SK-N-SH (cell line): ENCODE data around the gene NHLRC2. TPM values are rescaled to one million over a fixed set of nuclear protein-coding genes. Genes with fewer than 3 reads are reported as not detected.

Source experiments
- CTCF ChIA-PET: fragments of 300-600, 350-600 bp; formaldehyde crosslinking; extraction: SDS; loops from one replicate; lab custom pipeline; 2021; lab: Yijun Ruan, JAX
- POLR2A ChIA-PET: fragments of 350-600 bp; sonication (Branson Sonifier 250); formaldehyde crosslinking; extraction: SDS; loops from one replicate; lab custom pipeline; 2020; ENCODE audit warnings: antibody characterized with exemption, inconsistent platforms; lab: Yijun Ruan, JAX
- DNase-seq: peaks from one replicate; pipeline ENCODE4 v3.0.0; 2012
- H2AFZ ChIP-seq: fragments of 200-600 bp; sonication (generic); 2 replicates; pipeline ENCODE4 v1.8.1; 2016; ENCODE audit warnings: antibody characterized with exemption, mild to moderate bottlenecking, low read depth
- H3F3A ChIP-seq: fragments of 200-600 bp; sonication (generic); replicated peaks from 2 replicates; pipeline ENCODE3; 2016; ENCODE audit warnings: antibody characterized with exemption, mild to moderate bottlenecking; ENCODE audit not compliant: insufficient read depth
- H3K27ac ChIP-seq, 2 experiments: fragments of 200-500 bp in 1 of 2; fragments of 200-600 bp in 1 of 2; sonication (Bioruptor generic) in 1 of 2; sonication (generic), shearing (Covaris generic) in 1 of 2; 2 replicates each; pipeline versions ENCODE4 v1.5.1 to v1.6.1; 2014 to 2016; ENCODE audit warnings: low read depth in 2 of 2, inconsistent platforms in 1 of 2, low read length in 1 of 2, mild to moderate bottlenecking in 1 of 2, mixed read lengths in 1 of 2
- H3K27me3 ChIP-seq: fragments of 200-600 bp; sonication (generic), shearing (Covaris generic); 2 replicates; pipeline ENCODE4 v1.6.1; 2016; ENCODE audit warnings: mixed run types; ENCODE audit not compliant: insufficient read depth
- H3K36me3 ChIP-seq, 2 experiments: fragments of 200-500 bp in 1 of 2; fragments of 200-600 bp in 1 of 2; sonication (Bioruptor generic) in 1 of 2; sonication (generic) in 1 of 2; replicated peaks in 1 of 2; 2 replicates each; pipeline versions ENCODE3 to v1.5.1; 2014 to 2016; ENCODE audit warnings: low read length in 1 of 2, mild to moderate bottlenecking in 1 of 2; ENCODE audit not compliant: insufficient read depth in 2 of 2, control insufficient read depth in 1 of 2
- H3K4me1 ChIP-seq, 2 experiments: fragments of 200-500 bp in 1 of 2; fragments of 200-600 bp in 1 of 2; sonication (Bioruptor generic) in 1 of 2; sonication (generic), shearing (Covaris generic) in 1 of 2; 2 replicates each; pipeline versions ENCODE4 v1.5.1 to v1.6.1; 2014 to 2016; ENCODE audit warnings: low read depth in 1 of 2, low read length in 1 of 2, mixed run types in 1 of 2; ENCODE audit not compliant: insufficient read depth in 2 of 2, control insufficient read depth in 1 of 2
- H3K4me2 ChIP-seq: fragments of 200-600 bp; sonication (generic), shearing (Covaris generic); 2 replicates; pipeline ENCODE4 v1.6.1; 2017; ENCODE audit warnings: mixed run types
- H3K4me3 ChIP-seq, 2 experiments: fragments of 200-500 bp in 1 of 2; fragments of 200-600 bp in 1 of 2; sonication (Bioruptor generic) in 1 of 2; sonication (generic), shearing (Covaris generic) in 1 of 2; 2 replicates each; pipeline versions ENCODE4 v1.5.1 to v1.8.1; 2014 to 2016; ENCODE audit warnings: low read depth in 2 of 2, inconsistent platforms in 1 of 2, low read length in 1 of 2, mild to moderate bottlenecking in 1 of 2, mixed read lengths in 1 of 2, moderate library complexity in 1 of 2
- H3K79me2 ChIP-seq: fragments of 200-600 bp; sonication (generic); 2 replicates; pipeline ENCODE4 v1.8.1; 2017; ENCODE audit warnings: mild to moderate bottlenecking; ENCODE audit not compliant: insufficient read depth
- H3K9ac ChIP-seq: fragments of 200-600 bp; sonication (generic); 2 replicates; pipeline ENCODE4 v1.6.1; 2017; ENCODE audit warnings: mixed run types
- H3K9me2 ChIP-seq: fragments of 200-600 bp; sonication (generic); 2 replicates; pipeline ENCODE4 v1.6.1; 2017; ENCODE audit warnings: mixed run types
- H3K9me3 ChIP-seq: fragments of 200-600 bp; sonication (generic); 2 replicates; pipeline ENCODE4 v1.6.1; 2017; ENCODE audit warnings: mixed run types, mild to moderate bottlenecking, moderate library complexity
- H4K20me1 ChIP-seq: fragments of 200-600 bp; sonication (generic); 2 replicates; pipeline ENCODE4 v1.6.1; 2017; ENCODE audit warnings: mild to moderate bottlenecking, mixed run types; ENCODE audit not compliant: insufficient read depth
- CTCF ChIP-seq: fragments of 200-600 bp; sonication (generic); IDR thresholded peaks from 2 replicates; pipeline ENCODE4 v1.6.1; 2017; ENCODE audit warnings: antibody characterized with exemption, mild to moderate bottlenecking, moderate library complexity
- ELF1 ChIP-seq: IDR thresholded peaks from 2 replicates; pipeline ENCODE4 v1.4.0; 2012
- EP300 ChIP-seq, 2 experiments: IDR thresholded peaks; 2 replicates each; pipeline versions ENCODE4 v1.4.0 to v1.6.1; 2012; ENCODE audit warnings: borderline replicate concordance in 1 of 2, low read depth in 1 of 2, low read length in 1 of 2
- FOXJ3 ChIP-seq: sonication (generic); formaldehyde crosslinking; IDR thresholded peaks from 2 replicates; pipeline ENCODE4 v1.5.1; 2020; ENCODE audit warnings: mild to moderate bottlenecking, missing genetic modification reagents
- FOXM1 ChIP-seq: IDR thresholded peaks from 2 replicates; pipeline ENCODE4 v1.4.0; 2012; ENCODE audit warnings: low read depth, mild to moderate bottlenecking
- GATA2 ChIP-seq: sonication (generic); formaldehyde crosslinking; IDR thresholded peaks from 2 replicates; pipeline ENCODE4 v1.5.0; 2020; ENCODE audit warnings: mild to moderate bottlenecking, missing genetic modification reagents
- MEF2A ChIP-seq: IDR thresholded peaks from 2 replicates; pipeline ENCODE4 v1.4.0; 2012; ENCODE audit warnings: low read depth, borderline replicate concordance
- MXI1 ChIP-seq: IDR thresholded peaks from 2 replicates; pipeline ENCODE4 v1.6.1; 2012; ENCODE audit warnings: mild to moderate bottlenecking, low read depth, low read length, improper control_type of control experiment
- NFIC ChIP-seq: IDR thresholded peaks from 2 replicates; pipeline ENCODE4 v1.4.0; 2012; ENCODE audit warnings: borderline replicate concordance
- POLR2AphosphoS5 ChIP-seq: IDR thresholded peaks from 2 replicates; pipeline ENCODE4 v1.6.1; 2012; ENCODE audit warnings: low read depth, low read length
- RAD21 ChIP-seq: IDR thresholded peaks from 2 replicates; pipeline ENCODE4 v1.6.1; 2012; ENCODE audit warnings: mild to moderate bottlenecking, low read length
- RCOR1 ChIP-seq: fragments of 150-350 bp; IDR thresholded peaks from 2 replicates; pipeline ENCODE4 v1.6.1; 2017; ENCODE audit warnings: antibody characterized with exemption, low read length
- REST ChIP-seq: IDR thresholded peaks from 2 replicates; pipeline ENCODE4 v1.6.1; 2012; ENCODE audit warnings: mild to moderate bottlenecking, low read depth, low read length, moderate library complexity
- RFX5 ChIP-seq: IDR thresholded peaks from 2 replicates; pipeline ENCODE4 v1.6.1; 2012; ENCODE audit warnings: mild to moderate bottlenecking, improper control_type of control experiment, low read length
- RXRA ChIP-seq: IDR thresholded peaks from 2 replicates; pipeline ENCODE4 v1.4.0; 2012; ENCODE audit warnings: low read depth, mild to moderate bottlenecking, borderline replicate concordance
- SMC3 ChIP-seq: IDR thresholded peaks from 2 replicates; pipeline ENCODE4 v1.6.1; 2012; ENCODE audit warnings: low read depth, low read length, improper control_type of control experiment
- TAF1 ChIP-seq: IDR thresholded peaks from 2 replicates; pipeline ENCODE4 v1.6.1; 2012; ENCODE audit warnings: low read depth, mild to moderate bottlenecking, low read length, moderate library complexity, borderline replicate concordance
- YY1 ChIP-seq: IDR thresholded peaks from 2 replicates; pipeline ENCODE4 v1.4.0; 2012; ENCODE audit warnings: low read depth, mild to moderate bottlenecking
- WGBS: methylation state at CpG from one replicate; pipeline ENCODE4 v1.1.6; 2017; ENCODE audit warnings: low lambda C conversion rate; 5-methylcytosine and 5-hydroxymethylcytosine counted together
- polyA plus RNA-seq, 3 experiments: library from polyadenylated mRNA; depleted of rRNA; stranded (reverse); fragments of >200 nt; gene quantifications; 2 replicates each; pipeline ENCODE4 v1.2.3, GENCODE V29; 2012
- TF ChIP-seq, protein P1 (sequence below): IDR thresholded peaks from 2 replicates; pipeline ENCODE4 v1.4.0; 2012; ENCODE audit warnings: low read depth, borderline replicate concordance

The NHLRC2 gene
- polyA plus RNA-seq, 1 of the 3 experiments (the other 2 are of a cell fraction) = 2.8 TPM

DNA sequence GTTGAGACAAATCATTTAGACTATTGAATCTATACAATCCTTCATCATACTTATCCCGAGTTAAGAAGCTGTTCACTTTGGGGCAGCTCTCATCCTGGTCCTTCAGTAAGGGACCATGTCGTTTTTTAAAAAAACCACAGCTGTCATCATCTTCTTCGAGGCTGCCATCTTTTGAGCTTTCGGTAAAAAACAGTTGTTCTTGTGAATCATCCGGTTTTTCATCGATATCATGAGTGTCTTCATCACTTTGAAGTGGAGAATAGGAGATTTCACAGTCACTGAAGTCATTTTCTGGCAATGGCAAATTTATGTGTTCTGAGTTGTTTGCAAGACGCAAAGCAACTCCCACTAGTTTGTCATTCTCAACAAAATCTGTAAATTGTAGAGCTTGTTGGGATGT lies 4.5 kb upstream of the NHLRC2 start:
- H3K4me3 ChIP-seq = no peak overlapping the region
- WGBS = 92% methylated on average over 7 of the region's 7 CpGs
- no peaks in the 10 kb centered on the region for H3F3A ChIP-seq
- no peaks in the 10 kb centered on the region for H3K9me3 ChIP-seq
- POLR2A ChIA-PET = no interaction called here
- no peak for TF ChIP-seq MEF2A
- TF ChIP-seq RFX5 = no peak
- no peak for TF ChIP-seq YY1
- no peak for TF ChIP-seq EP300 (IDR thresholded peaks at IDR 0.05; ENCODE audit: borderline replicate concordance in 1 of 2, low read depth in 1 of 2, low read length in 1 of 2)
- TF ChIP-seq FOXJ3 = no peak
- no peak for TF ChIP-seq RCOR1
- TF ChIP-seq CTCF = no peak
- no peak for TF ChIP-seq FOXM1
- no peak for TF ChIP-seq TAF1
- no peak for TF ChIP-seq SMC3
- no peak for TF ChIP-seq ELF1
- no peak for TF ChIP-seq RAD21
- TF ChIP-seq RXRA = no peak
- TF ChIP-seq, protein P1, sequence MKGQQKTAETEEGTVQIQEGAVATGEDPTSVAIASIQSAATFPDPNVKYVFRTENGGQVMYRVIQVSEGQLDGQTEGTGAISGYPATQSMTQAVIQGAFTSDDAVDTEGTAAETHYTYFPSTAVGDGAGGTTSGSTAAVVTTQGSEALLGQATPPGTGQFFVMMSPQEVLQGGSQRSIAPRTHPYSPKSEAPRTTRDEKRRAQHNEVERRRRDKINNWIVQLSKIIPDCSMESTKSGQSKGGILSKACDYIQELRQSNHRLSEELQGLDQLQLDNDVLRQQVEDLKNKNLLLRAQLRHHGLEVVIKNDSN = no peak
- TF ChIP-seq MXI1 = no peak
- no peak for TF ChIP-seq NFIC
- no peak for TF ChIP-seq REST
- TF ChIP-seq GATA2 (CRISPR knock-in tag) = no peak
- no peak for TF ChIP-seq POLR2AphosphoS5
- H3K27ac ChIP-seq = no peak overlapping the region
- H3K4me2 ChIP-seq = no peak overlapping the region
- H3K9ac ChIP-seq = no peak overlapping the region
- peaks cover 0 to 6% of the 10 kb centered on the region in 2 experiments; a peak in 2 of 4 replicates for H3K4me1 ChIP-seq
- H3K79me2 ChIP-seq = peaks cover 8% of the 10 kb centered on the region; the same call in 1 of the 2 replicates
- H4K20me1 ChIP-seq = no peaks in the 10 kb centered on the region
- peaks cover 8 to 19% of the 10 kb centered on the region in 2 experiments for H3K36me3 ChIP-seq
- no peak for DNase-seq
- H3K9me2 ChIP-seq = no peaks in the 10 kb centered on the region
- no peak overlapping the region for H2AFZ ChIP-seq
- H3K27me3 ChIP-seq = no peaks in the 10 kb centered on the region
- CTCF ChIA-PET = no interaction called here
